Neural cell (in vitro differentiated cells): ENCODE data around the gene CREBBP.

Experiments
- CTCF ChIP-seq: fragments of 450-650 bp; IDR thresholded peaks from 2 replicates; pipeline ENCODE4 v1.5.1; 2014; ENCODE audit warnings: antibody characterized with exemption, mild to moderate bottlenecking, moderate library complexity; ENCODE audit not compliant: poor library complexity, severe bottlenecking
- EP300 ChIP-seq: fragments of 450-650 bp; conservative IDR thresholded peaks from 2 replicates; pipeline ENCODE4 v1.6.1; 2014; ENCODE audit warnings: antibody characterized with exemption, mild to moderate bottlenecking, moderate library complexity; ENCODE audit not compliant: poor library complexity, severe bottlenecking
- EZH2 ChIP-seq: fragments of 200-600, 300-800 bp; shearing (Covaris generic), sonication (generic); IDR thresholded peaks from 2 replicates; pipeline ENCODE4 v1.6.1; 2014; ENCODE audit warnings: antibody characterized with exemption, low read length, borderline replicate concordance, mild to moderate bottlenecking; ENCODE audit not compliant: insufficient read depth, poor library complexity, severe bottlenecking
- POLR2AphosphoS5 ChIP-seq: IDR thresholded peaks from 2 replicates; pipeline ENCODE4 v1.6.1; 2012
- RAD21 ChIP-seq: fragments of 450-650 bp; conservative IDR thresholded peaks from 2 replicates; pipeline ENCODE4 v1.6.1; 2014; ENCODE audit warnings: antibody characterized with exemption, mild to moderate bottlenecking, moderate library complexity
- REST ChIP-seq: IDR thresholded peaks from 2 replicates; pipeline ENCODE4 v1.6.1; 2012; ENCODE audit warnings: borderline replicate concordance
- SMC3 ChIP-seq: fragments of 450-650 bp; conservative IDR thresholded peaks from 2 replicates; pipeline ENCODE4 v1.6.1; 2014; ENCODE audit warnings: antibody characterized with exemption, mild to moderate bottlenecking, moderate library complexity; ENCODE audit not compliant: poor library complexity
- TAF1 ChIP-seq: IDR thresholded peaks from 2 replicates; pipeline ENCODE4 v1.6.1; 2012; ENCODE audit warnings: low read depth

DNA sequence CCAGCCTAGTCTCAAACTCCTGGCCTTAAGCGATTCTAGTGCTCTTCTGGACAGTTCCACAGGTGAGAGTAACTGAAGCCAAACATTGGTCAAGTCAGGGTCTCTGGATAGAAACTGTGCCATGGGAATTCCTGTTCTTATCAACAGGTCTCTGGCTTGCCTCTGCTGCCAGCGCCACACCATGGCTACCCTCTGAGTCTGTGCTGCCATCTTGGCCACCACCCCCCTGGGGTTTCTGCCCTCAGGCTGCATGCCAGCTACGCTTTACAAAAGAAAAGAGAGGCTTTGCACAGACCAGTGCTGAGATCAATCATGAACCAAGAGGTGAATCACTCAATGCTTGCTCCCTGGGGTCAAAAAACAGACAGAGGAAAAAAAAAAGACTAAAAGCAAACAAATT lies 24.4 kb upstream of the CREBBP start:
- TF ChIP-seq EZH2 (no peak), CTCF (no peak), POLR2AphosphoS5 (no peak), REST (no peak), TAF1 (no peak), EP300 (no peak), SMC3 (no peak), RAD21 (no peak)
